Hypothalamus (tissue), 51 donors: Measurements from ENCODE around the gene UBE2A.

Experiments
- DNase-seq, 51 donors: peaks; one replicate each; lab custom pipeline; 2025; lab: John Stamatoyannopoulos, UW

UBE2A gene

GRCh38 chrX:119606280-119607017 is 32.1 kb downstream of the UBE2A start, which contains the start of gene NKRF:
TSS of gene NKRF (minus strand) at chrX:119606424.
- DNase-seq = peak; percentile 2 to 86 (median 71)

GRCh38 chrX:119607018-119607389 is 32.6 kb downstream of the UBE2A start:
- no peak for DNase-seq

- no peak for DNase-seq
These were observed 40.4 kb downstream of the UBE2A start for GRCh38 chrX:119614776-119615175.

GRCh38 chrX:119617517-119618164 is 43.3 kb downstream of the UBE2A start:
- DNase-seq = no peak

GRCh38 chrX:119618439-119618838 is 44.1 kb downstream of the UBE2A start:
- peak in 8 of 51 donors; percentile 0 to 24 (median 3) for DNase-seq

GRCh38 chrX:119622356-119623232 is 48.2 kb downstream of the UBE2A start:
- no peak for DNase-seq

- no peak for DNase-seq
These were observed 50.1 kb downstream of the UBE2A start for GRCh38 chrX:119624417-119624816.

- DNase-seq = no peak
These were observed 50.7 kb downstream of the UBE2A start for GRCh38 chrX:119624951-119625668.

- DNase-seq = no peak
These were observed 51.5 kb downstream of the UBE2A start for GRCh38 chrX:119625843-119626242.
